HS-27A (cell line): Measurements from ENCODE around the gene LTBP2.

ENCODE experiments used
- DNase-seq: peaks from one replicate; pipeline ENCODE4 v3.0.0-alpha.2; 2012; ENCODE audit warnings: low read depth, missing footprints

Gene LTBP2

DNA sequence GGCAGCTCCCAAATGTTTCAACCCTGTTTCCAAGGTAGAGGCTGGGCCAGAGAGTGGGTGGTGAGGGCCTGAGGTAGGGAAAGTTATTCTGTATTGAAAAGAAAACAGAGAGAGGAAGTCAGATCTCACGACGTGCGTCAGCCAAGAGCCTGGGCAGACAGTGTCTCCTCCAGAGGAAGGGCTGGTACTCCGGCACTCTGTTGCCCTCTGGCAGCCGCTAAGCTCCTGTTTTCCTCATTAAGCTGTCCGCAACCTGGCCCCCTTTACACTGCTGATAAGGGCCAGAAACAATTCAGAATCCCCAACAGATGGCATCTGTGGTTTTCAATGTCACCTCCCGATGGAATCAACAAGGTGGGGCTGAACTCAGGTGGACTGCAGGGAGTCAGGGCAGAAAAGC lies 26.0 kb upstream of the LTBP2 start:
- DNase-seq: no peak

DNA sequence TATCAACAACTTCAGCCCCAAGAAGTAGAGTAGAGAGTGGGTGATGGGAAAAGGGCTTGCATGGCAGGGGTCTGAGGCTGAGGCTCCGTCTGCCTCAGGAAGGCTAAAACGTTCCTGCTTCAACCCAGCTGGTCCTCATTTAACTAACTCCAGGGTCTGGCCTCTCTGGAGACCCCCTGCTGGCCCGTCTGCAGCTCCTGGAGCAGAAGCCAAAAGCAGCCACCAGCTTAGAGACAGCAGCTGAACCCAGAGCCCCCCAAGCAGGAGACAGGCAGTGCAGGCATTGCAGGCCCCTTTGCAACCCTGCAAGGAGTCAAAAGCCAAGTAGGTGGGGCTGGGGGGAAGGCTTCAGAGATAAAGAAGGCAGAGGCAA lies 25.1 kb upstream of the LTBP2 start:
- no peak for DNase-seq

- DNase-seq: no peak
Measured at GRCh38 chr14:74636424-74637177, 24.6 kb upstream of the LTBP2 start.

- DNase-seq: no peak
Measured at GRCh38 chr14:74635847-74636246, 23.8 kb upstream of the LTBP2 start.

DNA sequence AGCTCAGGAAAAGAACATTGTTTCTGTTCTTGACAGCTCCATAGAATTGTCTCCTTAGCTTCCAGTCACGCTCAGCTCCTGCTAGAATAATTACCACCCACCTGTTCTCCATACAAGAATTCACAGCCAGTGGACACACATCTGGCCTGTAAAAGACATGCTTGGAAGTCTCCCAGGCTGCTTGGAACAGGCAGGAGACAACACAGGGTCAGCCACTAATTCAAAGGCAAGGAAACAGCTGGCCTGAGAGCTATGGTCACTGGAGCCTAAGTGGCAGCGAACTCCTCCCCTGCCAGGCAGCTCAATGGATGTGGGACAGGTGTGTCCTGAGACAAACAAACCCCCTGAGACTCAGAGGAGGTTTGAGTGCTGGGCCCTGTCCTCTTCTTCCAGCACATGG lies 22.9 kb upstream of the LTBP2 start:
- no peak for DNase-seq

- DNase-seq: no peak
Measured at GRCh38 chr14:74634481-74634880, 22.4 kb upstream of the LTBP2 start.

- DNase-seq: no peak
Measured at GRCh38 chr14:74630881-74631690, 19.0 kb upstream of the LTBP2 start.

DNA sequence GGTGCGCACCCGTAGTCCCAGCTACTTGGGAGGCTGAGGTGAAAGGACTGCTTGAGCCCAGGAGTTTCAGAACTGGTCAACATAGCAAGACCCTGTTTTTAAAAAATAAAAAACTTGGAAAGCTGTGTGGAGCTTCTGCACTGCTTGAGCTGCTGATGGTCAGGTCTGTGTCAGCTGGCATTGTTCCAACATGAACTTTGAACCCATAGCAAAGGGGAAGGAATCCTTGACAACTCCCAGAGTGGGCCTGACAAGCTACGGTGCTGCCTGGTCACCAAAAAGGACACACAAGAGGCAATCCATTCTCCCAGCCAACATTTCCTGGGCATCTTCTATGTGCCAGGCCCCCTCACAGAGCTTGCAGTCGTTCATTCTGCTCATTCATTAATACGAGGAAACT lies 16.4 kb upstream of the LTBP2 start:
- no peak for DNase-seq

DNA sequence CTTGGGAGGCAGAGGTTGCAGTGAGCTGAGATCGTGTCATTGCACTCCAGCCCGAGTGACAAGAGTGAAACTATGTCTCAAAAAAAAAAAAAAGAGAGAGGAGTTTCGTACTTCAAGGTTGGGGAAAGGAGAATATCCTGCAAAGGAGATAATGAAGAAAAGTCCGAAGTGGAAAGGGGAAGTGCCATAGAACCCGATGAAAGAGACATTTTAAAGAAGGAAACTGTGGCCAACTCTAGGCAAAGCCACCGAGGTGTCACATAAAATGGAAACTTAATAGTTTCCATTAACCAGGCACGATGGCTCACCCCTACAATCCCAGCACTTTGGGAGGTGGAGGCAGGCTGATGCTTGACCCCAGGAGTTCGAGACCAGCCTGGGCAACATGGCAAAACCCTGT lies 15.0 kb upstream of the LTBP2 start:
- DNase-seq: no peak

DNA sequence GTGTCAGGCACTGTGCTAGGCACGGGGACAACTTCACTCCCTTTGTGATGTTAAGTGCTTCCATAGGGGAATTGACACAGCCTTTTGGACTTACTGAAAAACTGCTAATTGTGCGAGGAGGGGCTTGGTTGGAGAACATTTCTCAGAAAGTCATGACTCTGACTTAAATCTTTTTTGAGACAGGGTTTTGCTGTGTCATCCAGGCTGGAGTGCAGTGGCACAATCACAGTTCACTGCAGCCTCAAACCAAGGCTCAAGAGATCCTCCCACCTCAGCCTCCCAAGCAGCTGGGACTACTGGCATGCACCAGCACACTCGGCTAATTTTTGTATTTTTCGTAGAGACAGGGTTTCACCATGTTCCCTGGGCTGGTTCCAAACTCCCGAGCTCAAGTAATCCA lies 10.2 kb upstream of the LTBP2 start:
- DNase-seq: no peak

DNA sequence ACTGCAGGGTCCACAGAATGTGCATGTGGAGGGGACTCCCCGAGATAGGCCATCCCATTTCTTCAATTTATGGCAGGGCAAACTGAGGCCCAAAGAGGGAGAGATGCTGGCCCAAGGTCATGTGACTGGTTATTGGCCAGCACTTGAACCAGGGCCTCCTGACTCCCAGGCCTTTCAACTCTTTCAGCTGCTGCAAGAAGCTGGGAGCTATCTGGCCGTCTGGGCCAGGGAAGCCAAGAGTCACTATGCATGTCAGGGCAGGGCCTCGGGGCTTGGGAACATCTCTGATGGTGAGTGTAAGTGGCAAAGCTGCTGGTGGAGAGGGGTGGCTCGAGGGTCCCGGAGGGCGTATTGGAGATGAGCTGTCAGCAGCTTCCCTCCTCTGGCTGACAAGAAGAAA lies 9.5 kb upstream of the LTBP2 start:
- DNase-seq: no peak

DNA sequence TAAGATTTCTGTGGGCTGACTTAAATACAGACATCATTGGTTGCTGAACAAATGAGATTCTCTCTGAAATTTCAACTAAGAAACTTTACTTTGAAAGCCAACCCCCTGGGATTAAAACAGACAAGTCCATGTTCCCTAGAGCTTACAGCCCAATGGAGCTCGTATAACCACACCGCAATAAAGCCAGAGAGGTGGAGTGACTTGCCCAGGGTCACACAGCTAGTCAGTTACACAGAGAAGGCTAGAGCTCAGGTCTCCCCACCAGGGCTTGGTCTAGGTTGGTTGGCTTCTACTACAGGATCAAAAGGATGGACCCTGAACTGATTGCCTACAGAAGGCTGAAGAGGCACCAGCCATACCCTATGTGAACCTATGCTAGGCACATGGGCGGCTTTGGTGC lies 8.9 kb upstream of the LTBP2 start:
- DNase-seq: no peak

GRCh38 chr14:74620497-74620921 lies 8.5 kb upstream of the LTBP2 start:
- DNase-seq: peak; percentile 85

DNA sequence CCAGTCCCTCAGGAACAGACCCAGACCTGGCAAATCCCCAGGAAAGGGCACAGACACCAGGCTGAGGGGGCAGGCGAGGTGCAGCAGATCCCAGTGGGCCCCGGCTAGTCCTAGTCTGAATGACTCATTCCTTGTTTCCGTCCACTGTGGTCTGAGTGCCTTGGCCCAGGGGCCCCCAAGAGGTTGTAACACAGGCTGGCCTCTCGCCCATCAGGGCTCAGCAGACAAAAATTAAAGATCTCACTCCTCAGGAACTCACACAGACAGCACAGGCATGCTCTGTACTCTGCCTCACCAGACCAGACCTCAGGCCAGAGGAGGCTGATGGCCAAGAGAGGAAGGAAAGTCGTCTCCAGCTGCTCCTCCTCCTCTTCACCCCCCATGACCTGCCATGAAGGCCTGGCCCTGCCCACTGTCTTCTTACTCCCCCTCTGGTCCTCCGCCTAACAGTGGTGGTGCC lies 7.7 kb upstream of the LTBP2 start:
- DNase-seq: peak; percentile 94

GRCh38 chr14:74618078-74618952 lies 6.3 kb upstream of the LTBP2 start:
- no peak for DNase-seq

DNA sequence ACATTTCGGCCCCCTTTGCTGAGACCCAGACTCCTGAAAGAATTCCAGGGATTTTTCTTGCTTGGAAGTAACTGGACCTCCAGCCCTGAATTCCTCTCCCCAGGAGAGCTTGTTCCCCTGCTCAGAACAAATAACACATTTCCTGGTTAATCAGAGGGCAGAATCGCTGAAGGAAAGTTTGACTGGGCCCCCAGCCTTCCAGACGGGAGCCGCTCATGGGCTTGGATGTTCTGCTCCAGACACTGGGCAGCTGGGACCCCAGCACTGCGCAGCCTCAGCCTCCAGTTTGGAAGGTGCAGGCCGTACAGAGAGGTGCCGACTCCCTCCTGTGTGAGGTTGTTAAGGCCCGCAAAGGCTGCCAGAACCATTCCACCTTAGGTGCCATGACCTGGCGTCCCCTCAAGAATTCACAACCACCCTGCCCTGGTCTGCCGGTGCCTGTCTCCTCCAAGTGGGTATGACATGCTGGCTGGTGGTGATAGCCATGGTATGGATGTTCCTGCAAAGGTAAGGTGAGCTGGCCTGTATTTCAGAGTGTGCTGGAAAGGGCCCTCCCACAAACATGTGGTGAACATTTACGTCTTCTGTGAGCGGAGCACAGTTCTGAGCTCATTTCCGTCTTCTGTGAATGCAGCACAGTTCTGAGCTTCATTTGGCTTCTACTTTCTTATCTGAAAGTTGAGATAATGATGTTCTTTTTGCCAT lies 5.1 kb upstream of the LTBP2 start:
- DNase-seq: no peak

GRCh38 chr14:74616507-74616906 lies 4.5 kb upstream of the LTBP2 start:
- DNase-seq: no peak

DNA sequence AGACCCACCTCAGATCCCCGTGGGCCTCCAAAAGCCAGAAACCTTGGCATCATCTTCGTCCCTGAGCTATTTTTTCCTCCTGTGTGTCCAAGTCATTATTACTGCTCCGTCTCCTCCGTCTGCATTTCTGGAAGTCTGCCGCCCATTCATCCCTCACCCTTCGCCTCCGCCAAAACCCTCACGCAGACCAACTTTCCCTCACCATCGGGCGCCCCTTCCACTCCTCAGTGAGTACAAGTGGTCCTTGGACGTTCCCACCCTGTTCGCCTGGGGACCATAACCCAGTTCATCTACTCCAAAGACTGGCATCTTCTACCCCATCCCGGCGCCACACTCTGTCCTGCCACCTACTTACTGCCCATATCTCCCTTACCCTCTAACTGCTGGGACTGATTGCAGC lies 3.7 kb upstream of the LTBP2 start:
- no peak for DNase-seq

- no peak for DNase-seq
Measured at GRCh38 chr14:74614508-74615495, 2.8 kb upstream of the LTBP2 start.

- no peak for DNase-seq
Measured at GRCh38 chr14:74613211-74613914, 1.3 kb upstream of the LTBP2 start.
